IMR-90 (cell line): ENCODE data around the gene OR4A15. TPM values are rescaled to one million over a fixed set of nuclear protein-coding genes. Genes with fewer than 3 reads are reported as not detected.

Source experiments
- ATAC-seq: fragments of 200-7000 bp; cut with Tn5 transposase; 2 replicates; pipeline ENCODE4 v1.9.1; 2020; ENCODE audit warnings: low read depth, mild to moderate bottlenecking, moderate library complexity
- BruUV-seq: library from RNA; stranded (reverse); fragments of 400-500 nt; replicated peaks from 2 replicates; lab custom pipeline; 2021; lab: Mats Ljungman, UMichigan
- CTCF ChIA-PET: fragments of 300-600 bp; formaldehyde crosslinking; extraction: SDS; loops from one replicate; lab custom pipeline; 2021; ENCODE audit warnings: antibody characterized with exemption; lab: Yijun Ruan, JAX
- POLR2A ChIA-PET: fragments of 300-600 bp; sonication (Branson Sonifier 250); formaldehyde crosslinking; loops from one replicate; lab custom pipeline; 2022; ENCODE audit warnings: antibody characterized with exemption; ENCODE audit not compliant: unreplicated experiment; lab: Charles Lee
- DNase-seq: peaks from one replicate; pipeline ENCODE4 v3.0.0; 2013
- H2AFZ ChIP-seq: replicated peaks from 2 replicates; pipeline ENCODE3; 2013; ENCODE audit warnings: low read length, mild to moderate bottlenecking; ENCODE audit not compliant: poor library complexity
- H2AK5ac ChIP-seq: 2 replicates; pipeline ENCODE4 v1.6.1; 2013; ENCODE audit warnings: low read depth, low read length, inconsistent platforms
- H2AK9ac ChIP-seq: replicated peaks from 2 replicates; pipeline ENCODE3; 2013; ENCODE audit warnings: mild to moderate bottlenecking, low read depth, low read length, moderate library complexity; ENCODE audit not compliant: poor library complexity
- H2BK120ac ChIP-seq: 2 replicates; pipeline ENCODE4 v1.6.1; 2013; ENCODE audit warnings: low read depth, low read length, inconsistent platforms
- H2BK15ac ChIP-seq: 3 replicates; pipeline ENCODE4 v1.6.1; 2013; ENCODE audit warnings: low read depth, low read length, inconsistent platforms
- H2BK20ac ChIP-seq: 2 replicates; pipeline ENCODE4 v1.6.1; 2013; ENCODE audit warnings: low read depth, mild to moderate bottlenecking, inconsistent platforms, low read length, moderate library complexity
- H2BK5ac ChIP-seq: 2 replicates; pipeline ENCODE4 v1.6.1; 2013; ENCODE audit warnings: mild to moderate bottlenecking, low read depth, low read length, inconsistent platforms; ENCODE audit not compliant: poor library complexity, severe bottlenecking
- H3K14ac ChIP-seq: replicated peaks from 2 replicates; pipeline ENCODE4 v1.6.1; 2013; ENCODE audit warnings: low read depth, low read length, inconsistent platforms
- H3K18ac ChIP-seq: 2 replicates; pipeline ENCODE4 v1.6.1; 2013; ENCODE audit warnings: low read depth, low read length, control low read depth
- H3K23ac ChIP-seq: 2 replicates; pipeline ENCODE4 v1.6.1; 2013; ENCODE audit warnings: low read depth, low read length, inconsistent platforms
- H3K27ac ChIP-seq: 2 replicates; pipeline ENCODE4 v1.5.1; 2013; ENCODE audit warnings: mild to moderate bottlenecking, control low read depth, low read length; ENCODE audit not compliant: insufficient read depth
- H3K27me3 ChIP-seq: 2 replicates; pipeline ENCODE4 v1.6.1; 2013; ENCODE audit warnings: low read length; ENCODE audit not compliant: control insufficient read depth, insufficient read depth
- H3K36me3 ChIP-seq: 2 replicates; pipeline ENCODE4 v1.6.1; 2013; ENCODE audit warnings: low read length, mixed read lengths; ENCODE audit not compliant: control insufficient read depth, insufficient read depth
- H3K4ac ChIP-seq: 2 replicates; pipeline ENCODE4 v1.6.1; 2013; ENCODE audit warnings: low read depth, low read length, inconsistent platforms
- H3K4me1 ChIP-seq: 2 replicates; pipeline ENCODE4 v1.6.1; 2013; ENCODE audit warnings: low read length, mixed read lengths; ENCODE audit not compliant: control insufficient read depth, insufficient read depth
- H3K4me2 ChIP-seq: 2 replicates; pipeline ENCODE4 v1.6.1; 2013; ENCODE audit warnings: low read depth, mild to moderate bottlenecking, control low read depth, low read length, moderate library complexity
- H3K4me3 ChIP-seq: 2 replicates; pipeline ENCODE4 v1.5.1; 2013; ENCODE audit warnings: low read depth, mild to moderate bottlenecking, control low read depth, low read length, moderate library complexity; ENCODE audit not compliant: insufficient read depth
- H3K56ac ChIP-seq: 2 replicates; pipeline ENCODE4 v1.6.1; 2013; ENCODE audit warnings: low read length, inconsistent platforms; ENCODE audit not compliant: insufficient read depth; ENCODE audit errors: extremely low read depth
- H3K79me1 ChIP-seq, 2 experiments: 2 replicates each; pipeline ENCODE4 v1.6.1; 2013; ENCODE audit warnings: low read length in 2 of 2, inconsistent platforms in 1 of 2, low read depth in 1 of 2
- H3K9ac ChIP-seq: 2 replicates; pipeline ENCODE4 v1.6.1; 2013; ENCODE audit warnings: low read depth, low read length, control low read depth
- H3K9me1 ChIP-seq: 2 replicates; pipeline ENCODE4 v1.6.1; 2013; ENCODE audit warnings: low read length, inconsistent platforms; ENCODE audit not compliant: insufficient read depth
- H3K9me3 ChIP-seq: 2 replicates; pipeline ENCODE4 v1.6.1; 2013; ENCODE audit warnings: low read length; ENCODE audit not compliant: control insufficient read depth, insufficient read depth
- H4K20me1 ChIP-seq: 2 replicates; pipeline ENCODE4 v1.6.1; 2013; ENCODE audit warnings: low read length, inconsistent platforms; ENCODE audit not compliant: insufficient read depth
- H4K5ac ChIP-seq: 2 replicates; pipeline ENCODE4 v1.6.1; 2013; ENCODE audit warnings: mild to moderate bottlenecking, low read depth, low read length, control low read depth
- H4K8ac ChIP-seq, 2 experiments: 2 replicates each; pipeline ENCODE4 v1.6.1; 2013; ENCODE audit warnings: low read depth in 2 of 2, low read length in 2 of 2, control low read depth in 1 of 2, inconsistent platforms in 1 of 2
- H4K91ac ChIP-seq: 2 replicates; pipeline ENCODE4 v1.6.1; 2013; ENCODE audit warnings: low read depth, low read length, inconsistent platforms; ENCODE audit not compliant: insufficient read depth
- BHLHE40 ChIP-seq: fragments of 150-350 bp; IDR thresholded peaks from 2 replicates; pipeline ENCODE4 v1.6.1; 2016; ENCODE audit warnings: mild to moderate bottlenecking, low read depth, low read length
- CEBPB ChIP-seq: IDR thresholded peaks from 2 replicates; pipeline ENCODE4 v1.6.1; 2012; ENCODE audit warnings: low read depth, low read length, improper control_type of control experiment
- CHD1 ChIP-seq: IDR thresholded peaks from 2 replicates; pipeline ENCODE4 v1.6.1; 2012; ENCODE audit warnings: low read depth, low read length, improper control_type of control experiment
- ELK1 ChIP-seq: fragments of 150-350 bp; IDR thresholded peaks from 2 replicates; pipeline ENCODE4 v1.6.1; 2016; ENCODE audit warnings: low read depth, mild to moderate bottlenecking, low read length, moderate library complexity, borderline replicate concordance
- FOS ChIP-seq: fragments of 150-350 bp; IDR thresholded peaks from 2 replicates; pipeline ENCODE4 v1.6.1; 2016; ENCODE audit warnings: low read depth, low read length
- MAFK ChIP-seq: IDR thresholded peaks from 2 replicates; pipeline ENCODE4 v1.6.1; 2012; ENCODE audit warnings: low read depth, low read length, improper control_type of control experiment
- MAZ ChIP-seq: IDR thresholded peaks from 2 replicates; pipeline ENCODE4 v1.6.1; 2012; ENCODE audit warnings: low read depth, mild to moderate bottlenecking, low read length, improper control_type of control experiment, moderate library complexity, borderline replicate concordance
- MXI1 ChIP-seq: IDR thresholded peaks from 2 replicates; pipeline ENCODE4 v1.6.1; 2012; ENCODE audit warnings: low read depth, mild to moderate bottlenecking, low read length, moderate library complexity, borderline replicate concordance
- NFE2L2 ChIP-seq: fragments of 150-350 bp; IDR thresholded peaks from 2 replicates; pipeline ENCODE4 v1.6.1; 2016; ENCODE audit warnings: low read depth, mild to moderate bottlenecking, low read length
- POLR2A ChIP-seq: IDR thresholded peaks from 2 replicates; pipeline ENCODE4 v1.6.1; 2012; ENCODE audit warnings: mild to moderate bottlenecking, low read depth, low read length
- RAD21 ChIP-seq: IDR thresholded peaks from 2 replicates; pipeline ENCODE4 v1.6.1; 2012; ENCODE audit warnings: low read length, improper control_type of control experiment
- RCOR1 ChIP-seq: IDR thresholded peaks from 2 replicates; pipeline ENCODE4 v1.6.1; 2012; ENCODE audit warnings: mild to moderate bottlenecking, low read length, improper control_type of control experiment; ENCODE audit not compliant: insufficient replicate concordance
- RFX5 ChIP-seq: IDR thresholded peaks from 2 replicates; pipeline ENCODE4 v1.8.0; 2012; ENCODE audit warnings: low read depth, mild to moderate bottlenecking, low read length, moderate library complexity
- SMC3 ChIP-seq: fragments of 150-350 bp; IDR thresholded peaks from 2 replicates; pipeline ENCODE4 v1.6.1; 2016; ENCODE audit warnings: low read depth, mild to moderate bottlenecking, antibody characterized with exemption, low read length, moderate library complexity
- USF2 ChIP-seq: fragments of 150-350 bp; IDR thresholded peaks from 2 replicates; pipeline ENCODE4 v1.6.1; 2017; ENCODE audit warnings: mild to moderate bottlenecking, antibody characterized with exemption, low read length, low read depth
- WGBS, 2 experiments: methylation state at CpG; one replicate each; pipeline versions ENCODE4 v1.1.5 to v1.1.7; 2013; ENCODE audit warnings: missing lambda C conversion rate in 2 of 2; ENCODE audit not compliant: insufficient read length in 1 of 2; ENCODE audit errors: extremely low coverage in 2 of 2; 5-methylcytosine and 5-hydroxymethylcytosine counted together
- dilution Hi-C: fragments of 300-500 bp; cut with HindIII; formaldehyde crosslinking; loops from one replicate; pipeline ENCODE4 v1.14.3; 2018; ENCODE audit warnings: low sequenced_read_pairs; ENCODE audit not compliant: unreplicated experiment
- in situ Hi-C: fragments of 300-500 bp; cut with MboI; formaldehyde crosslinking; loops from 3 replicates; pipeline ENCODE4 v1.14.3; 2019; ENCODE audit warnings: low sequenced_read_pairs, inconsistent platforms, mixed read lengths
- intact Hi-C: fragments of 100-400 bp; cut with micrococcal nuclease; formaldehyde crosslinking; loops from 2 replicates; pipeline ENCODE4 v1.10.0; 2022
- polyA plus RNA-seq, 3 experiments: library from polyadenylated mRNA; depleted of rRNA; stranded (reverse); fragments of >200 nt; gene quantifications; 2 replicates each; pipeline ENCODE4 v1.2.3, GENCODE V29; 2012; ENCODE audit warnings: low replicate concordance in 1 of 3
- total RNA-seq: library from RNA; depleted of rRNA; stranded (reverse); fragments of >200 nt; gene quantifications from 2 replicates; pipeline ENCODE4 v1.2.3, GENCODE V29; 2012
- TF ChIP-seq, protein P1 (sequence below): conservative IDR thresholded peaks from 2 replicates; pipeline ENCODE4 v1.5.1; 2012; ENCODE audit warnings: mild to moderate bottlenecking, low read depth, low read length, improper control_type of control experiment

OR4A15 gene
- total and polyA plus RNA-seq, 2 of the 4 experiments (the other 2 are of a cell fraction): not detected

DNA sequence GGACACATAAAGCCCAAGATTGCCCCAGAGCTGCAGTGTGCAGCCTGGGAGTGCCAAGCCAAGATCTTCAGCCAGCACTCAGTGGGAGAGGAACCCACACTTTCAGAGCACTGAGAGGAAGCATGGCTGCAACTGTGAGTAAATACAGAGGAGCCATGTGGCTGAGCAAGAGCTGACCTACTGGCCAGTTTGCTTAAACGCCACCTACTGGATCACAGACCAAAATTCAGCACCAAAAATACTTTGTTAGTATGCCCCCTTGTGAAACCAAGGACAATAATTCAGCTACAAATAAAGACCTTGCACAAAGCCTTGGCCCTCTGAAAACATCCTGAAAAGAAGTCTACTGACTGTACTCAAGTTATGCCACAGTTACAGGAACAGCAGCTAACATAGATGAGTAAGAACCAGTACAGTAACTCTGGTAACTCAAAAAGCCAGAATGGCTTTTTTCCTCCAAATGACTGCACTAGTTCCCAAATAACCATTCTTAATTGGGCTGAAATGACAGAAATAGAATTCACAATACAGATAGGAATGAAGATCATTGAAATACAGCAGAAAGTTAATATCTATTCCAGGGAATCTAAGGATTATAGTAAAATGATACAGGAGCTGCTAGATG, 10.1 kb upstream of the OR4A15 start:
- Histone ChIP-seq H3K18ac (no peak overlapping the region), H3K79me1 (no peaks in the 10 kb centered on the region), H3K4ac (no peak overlapping the region), H3K27me3 (no peaks in the 10 kb centered on the region), H2AK5ac (no peak overlapping the region), H2AK9ac (no peak overlapping the region), H3K4me1 (no peaks in the 10 kb centered on the region), H3K14ac (no peak overlapping the region), H3K9ac (no peak overlapping the region), H4K8ac (no peak overlapping the region), H2BK20ac (no peak overlapping the region), H3K23ac (no peak overlapping the region), H3K56ac (no peak overlapping the region), H4K20me1 (no peaks in the 10 kb centered on the region), H3K36me3 (no peaks in the 10 kb centered on the region), H2BK5ac (no peak overlapping the region), H3K9me1 (no peaks in the 10 kb centered on the region), H3K27ac (no peak overlapping the region), H2BK120ac (no peak overlapping the region), H4K5ac (no peak overlapping the region), H3K4me2 (no peak overlapping the region), H4K91ac (no peak overlapping the region), H3K4me3 (no peak overlapping the region), H2BK15ac (no peak overlapping the region), H3K9me3 (peaks cover 18% of the 10 kb centered on the region), H2AFZ (no peak overlapping the region)
- no peak for DNase-seq
- WGBS, 2 experiments: no CpG with 5 or more reads among the region's 1 CpG
- POLR2A ChIA-PET: no interaction called here
- CTCF ChIA-PET: no interaction called here
- no TSS peak for BruUV-seq
- intact Hi-C loops (no loop called here), in situ Hi-C loops (no loop called here), dilution Hi-C loops (no loop called here)
- ATAC-seq: no peak
- no peak for TF ChIP-seq MAZ
- TF ChIP-seq RFX5: no peak
- TF ChIP-seq NFE2L2: no peak
- no peak for TF ChIP-seq USF2
- TF ChIP-seq POLR2A: no peak
- no peak for TF ChIP-seq MXI1
- no peak for TF ChIP-seq ELK1
- no peak for TF ChIP-seq MAFK
- no peak for TF ChIP-seq BHLHE40
- no peak for TF ChIP-seq CEBPB
- no peak for TF ChIP-seq RCOR1
- TF ChIP-seq RAD21: no peak
- TF ChIP-seq, protein P1, sequence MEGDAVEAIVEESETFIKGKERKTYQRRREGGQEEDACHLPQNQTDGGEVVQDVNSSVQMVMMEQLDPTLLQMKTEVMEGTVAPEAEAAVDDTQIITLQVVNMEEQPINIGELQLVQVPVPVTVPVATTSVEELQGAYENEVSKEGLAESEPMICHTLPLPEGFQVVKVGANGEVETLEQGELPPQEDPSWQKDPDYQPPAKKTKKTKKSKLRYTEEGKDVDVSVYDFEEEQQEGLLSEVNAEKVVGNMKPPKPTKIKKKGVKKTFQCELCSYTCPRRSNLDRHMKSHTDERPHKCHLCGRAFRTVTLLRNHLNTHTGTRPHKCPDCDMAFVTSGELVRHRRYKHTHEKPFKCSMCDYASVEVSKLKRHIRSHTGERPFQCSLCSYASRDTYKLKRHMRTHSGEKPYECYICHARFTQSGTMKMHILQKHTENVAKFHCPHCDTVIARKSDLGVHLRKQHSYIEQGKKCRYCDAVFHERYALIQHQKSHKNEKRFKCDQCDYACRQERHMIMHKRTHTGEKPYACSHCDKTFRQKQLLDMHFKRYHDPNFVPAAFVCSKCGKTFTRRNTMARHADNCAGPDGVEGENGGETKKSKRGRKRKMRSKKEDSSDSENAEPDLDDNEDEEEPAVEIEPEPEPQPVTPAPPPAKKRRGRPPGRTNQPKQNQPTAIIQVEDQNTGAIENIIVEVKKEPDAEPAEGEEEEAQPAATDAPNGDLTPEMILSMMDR: no peak
- no peak for TF ChIP-seq CHD1
- no peak for TF ChIP-seq SMC3
- no peak for TF ChIP-seq FOS
